ENCODE measurements around the gene CDH4. TPM values are rescaled to one million over a fixed set of nuclear protein-coding genes. Genes with fewer than 3 reads are reported as not detected.

The CDH4 gene
- total and polyA plus RNA-seq, 2 donors (not counting 3 experiments of a cell fraction or from before 2014, with no cell fraction given) = 0.17 to 0.51 TPM

DNA sequence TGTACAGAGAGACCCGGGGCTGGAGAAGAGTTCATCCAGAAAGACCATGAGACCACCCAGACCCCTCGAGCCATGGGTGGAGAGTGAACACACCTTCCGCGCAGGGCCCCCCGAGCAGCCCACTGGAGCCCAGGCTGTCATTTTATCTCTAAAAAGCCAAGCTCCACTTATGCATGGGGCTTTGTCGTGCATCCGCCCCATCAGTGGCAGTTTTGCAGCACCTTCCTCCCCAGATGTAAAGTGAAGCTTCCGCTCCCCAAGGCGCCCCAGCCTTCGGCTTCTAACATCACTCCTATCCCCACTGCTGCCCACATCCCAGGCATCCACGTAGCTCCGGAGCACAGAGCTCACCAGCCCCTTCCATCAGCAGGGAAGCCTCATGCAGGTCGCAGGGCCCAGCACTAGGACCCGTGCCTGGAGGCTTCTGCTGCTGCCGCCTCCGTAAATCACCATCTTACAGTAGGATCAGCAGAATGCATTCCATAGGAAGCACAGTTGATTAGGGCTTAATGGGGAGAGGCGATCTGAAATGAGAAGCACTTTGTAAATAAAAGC, 512.5 kb downstream of the CDH4 start:
- H3K4me2 ChIP-seq (ENCODE audit: insufficient read depth, low read length) = no peak overlapping the region
- no TSS peak for BruUV-seq (replicated peaks)
- no peaks in the 10 kb centered on the region for H4K20me1 ChIP-seq (replicated peaks; ENCODE audit: control insufficient read depth, extremely low read depth, insufficient read depth, low read length)
- H3K27me3 ChIP-seq (ENCODE audit: control insufficient read depth in 2 of 2, insufficient read depth in 2 of 2, low read length in 2 of 2) = no peaks in the 10 kb centered on the region
- H3K9me1 ChIP-seq (replicated peaks; ENCODE audit: control insufficient read depth, extremely low read depth, insufficient read depth, low read length) = no peaks in the 10 kb centered on the region
- TF ChIP-seq EZH2 (IDR thresholded peaks at IDR 0.05; ENCODE audit: borderline replicate concordance, low read depth, low read length, severe bottlenecking) (no peak), POLR2A (IDR thresholded peaks at IDR 0.05; ENCODE audit: low read depth, low read length) (no peak), CTCF (IDR thresholded peaks at IDR 0.05; ENCODE audit: extremely low read depth in 1 of 2, insufficient read depth in 1 of 2, low read depth in 1 of 2, low read length in 2 of 2) (no peak), POLR2AphosphoS5 (IDR thresholded peaks at IDR 0.05; ENCODE audit: insufficient read depth, low read depth, low read length) (no peak), FOS (IDR thresholded peaks at IDR 0.05; ENCODE audit: borderline replicate concordance, insufficient read depth, low read length) (no peak), JUN (IDR thresholded peaks at IDR 0.05; ENCODE audit: borderline replicate concordance, insufficient read depth, insufficient read length, low read depth) (no peak), MAX (IDR thresholded peaks at IDR 0.05; ENCODE audit: insufficient read depth, insufficient read length) (no peak)
- ChIA-PET POLR2A (no interaction called here), CTCF (no interaction called here)
- dilution Hi-C loops (cut with MboI; ENCODE audit: extremely low pct_ligation_motif_present, low sequenced_read_pairs) = no loop called here
- no peak overlapping the region for H3K9ac ChIP-seq (replicated peaks; ENCODE audit: extremely low read depth, insufficient read depth, low read length)
- no peaks in the 10 kb centered on the region for H3K9me3 ChIP-seq (replicated peaks; ENCODE audit: control insufficient read depth, insufficient read depth, low read length)
- H3K36me3 ChIP-seq (ENCODE audit: control insufficient read depth in 2 of 2, extremely low read depth in 1 of 2, insufficient read depth in 2 of 2, low read length in 2 of 2) = no peaks in the 10 kb centered on the region
- intact Hi-C loops (cut with micrococcal nuclease) = no loop called here
- no peaks in the 10 kb centered on the region for H3K4me1 ChIP-seq (ENCODE audit: control insufficient read depth, extremely low read depth, insufficient read depth, low read length)
- no peak overlapping the region for H3K27ac ChIP-seq (ENCODE audit: insufficient read depth, low read depth, low read length)
- no peak for FAIRE-seq
- H3K4me3 ChIP-seq (replicated peaks in 1 of 3; ENCODE audit: insufficient read depth in 1 of 3, low read depth in 1 of 3, low read length in 3 of 3) = no peak overlapping the region
- no peak overlapping the region for H2AFZ ChIP-seq (ENCODE audit: low read depth, low read length)
- DNase-seq (ENCODE audit: low read depth, low spot score) = no peak
- no peaks in the 10 kb centered on the region for H3K79me2 ChIP-seq (ENCODE audit: control insufficient read depth, insufficient read depth, low read length)

All from endothelial cell of umbilical vein (primary cell).